ENCODE data around the gene CIZ1.

Gene CIZ1

GRCh38 chr9:128167209-128167608, 24.2 kb downstream of the CIZ1 start:
- Histone ChIP-seq H3K4me3 (ENCODE audit: control insufficient read depth in 1 of 7, extremely low read depth in 1 of 7, insufficient read depth in 4 of 7, low read depth in 2 of 7, low read length in 6 of 7) (no peak overlapping the region), H3K9me3 (ENCODE audit: control extremely low read depth in 1 of 5, control insufficient read depth in 4 of 5, insufficient read depth in 2 of 5, low read depth in 1 of 5, low read length in 4 of 5) (no peaks in the 10 kb centered on the region), H3K27me3 (replicated peaks in 2 of 5; ENCODE audit: control insufficient read depth in 4 of 5, insufficient read depth in 5 of 5, low read length in 4 of 5) (no peaks in the 10 kb centered on the region), H3K27ac (ENCODE audit: insufficient read depth in 1 of 2, low read depth in 1 of 2, low read length in 2 of 2, poor library complexity in 1 of 2, severe bottlenecking in 2 of 2) (no peak overlapping the region), H3K4me1 (ENCODE audit: control extremely low read depth in 1 of 4, control insufficient read depth in 4 of 4, insufficient read depth in 4 of 4, low read length in 3 of 4) (no peaks in the 10 kb centered on the region), H3K36me3 (ENCODE audit: control insufficient read depth in 4 of 4, insufficient read depth in 4 of 4, low read length in 3 of 4) (peaks cover 14 to 76% (median 55%) of the 10 kb centered on the region in 4 experiments)
- ChIA-PET POLR2A (no interaction called here), CTCF (no interaction called here)
- no peak for DNase-seq
- 100% methylated on average over 3 of the region's 4 CpGs for WGBS (ENCODE audit: insufficient coverage)

GRCh38 chr9:128166169-128166568, 25.2 kb downstream of the CIZ1 start:
- no peaks in the 10 kb centered on the region for H3K9me3 ChIP-seq (ENCODE audit: control extremely low read depth in 1 of 5, control insufficient read depth in 4 of 5, insufficient read depth in 2 of 5, low read depth in 1 of 5, low read length in 4 of 5)
- 98% methylated on average over 13 of the region's 18 CpGs for WGBS (ENCODE audit: insufficient coverage)
- peaks cover 2 to 3% (median 3%) of the 10 kb centered on the region in 4 experiments for H3K4me1 ChIP-seq (ENCODE audit: control extremely low read depth in 1 of 4, control insufficient read depth in 4 of 4, insufficient read depth in 4 of 4, low read length in 3 of 4)
- H3K27me3 ChIP-seq (replicated peaks in 2 of 5; ENCODE audit: control insufficient read depth in 4 of 5, insufficient read depth in 5 of 5, low read length in 4 of 5), result no peaks in the 10 kb centered on the region
- no peak for DNase-seq
- H3K4me3 ChIP-seq (ENCODE audit: control insufficient read depth in 1 of 7, extremely low read depth in 1 of 7, insufficient read depth in 4 of 7, low read depth in 2 of 7, low read length in 6 of 7), result no peak overlapping the region
- H3K36me3 ChIP-seq (ENCODE audit: control insufficient read depth in 4 of 4, insufficient read depth in 4 of 4, low read length in 3 of 4), result peaks cover 14 to 79% (median 59%) of the 10 kb centered on the region in 4 experiments
- no peak overlapping the region for H3K27ac ChIP-seq (ENCODE audit: insufficient read depth in 1 of 2, low read depth in 1 of 2, low read length in 2 of 2, poor library complexity in 1 of 2, severe bottlenecking in 2 of 2)
- CTCF ChIA-PET, result interaction anchor here (1.1 kb wide), 1 partner anchor 18 kb away, joined by 4 read pairs; no protein-coding TSS in a partner anchor
- POLR2A ChIA-PET, result no interaction called here

GRCh38 chr9:128164307-128164885, 27.0 kb downstream of the CIZ1 start:
- no peak overlapping the region for H3K4me3 ChIP-seq (ENCODE audit: control insufficient read depth in 1 of 7, extremely low read depth in 1 of 7, insufficient read depth in 4 of 7, low read depth in 2 of 7, low read length in 6 of 7)
- peaks cover 14 to 66% (median 50%) of the 10 kb centered on the region in 4 experiments for H3K36me3 ChIP-seq (ENCODE audit: control insufficient read depth in 4 of 4, insufficient read depth in 4 of 4, low read length in 3 of 4)
- ChIA-PET POLR2A (no interaction called here), CTCF (interaction anchor here (1.0 kb wide), 1 partner anchor 17 kb away, joined by 4 read pairs; no protein-coding TSS in a partner anchor)
- H3K4me1 ChIP-seq (ENCODE audit: control extremely low read depth in 1 of 4, control insufficient read depth in 4 of 4, insufficient read depth in 4 of 4, low read length in 3 of 4), result peaks cover 6 to 17% (median 16%) of the 10 kb centered on the region in 4 experiments
- no peak for DNase-seq
- no peaks in the 10 kb centered on the region for H3K9me3 ChIP-seq (ENCODE audit: control extremely low read depth in 1 of 5, control insufficient read depth in 4 of 5, insufficient read depth in 2 of 5, low read depth in 1 of 5, low read length in 4 of 5)
- 88% methylated on average over 6 of the region's 14 CpGs for WGBS (ENCODE audit: insufficient coverage)
- no peak overlapping the region for H3K27ac ChIP-seq (ENCODE audit: insufficient read depth in 1 of 2, low read depth in 1 of 2, low read length in 2 of 2, poor library complexity in 1 of 2, severe bottlenecking in 2 of 2)
- no peaks in the 10 kb centered on the region for H3K27me3 ChIP-seq (replicated peaks in 2 of 5; ENCODE audit: control insufficient read depth in 4 of 5, insufficient read depth in 5 of 5, low read length in 4 of 5)

GRCh38 chr9:128163523-128164306, 27.7 kb downstream of the CIZ1 start:
- H3K9me3 ChIP-seq (ENCODE audit: control extremely low read depth in 1 of 5, control insufficient read depth in 4 of 5, insufficient read depth in 2 of 5, low read depth in 1 of 5, low read length in 4 of 5), result no peaks in the 10 kb centered on the region
- no peak for DNase-seq
- WGBS (ENCODE audit: insufficient coverage), result 99% methylated on average over 9 of the region's 10 CpGs
- peaks cover 12 to 60% (median 46%) of the 10 kb centered on the region in 4 experiments for H3K36me3 ChIP-seq (ENCODE audit: control insufficient read depth in 4 of 4, insufficient read depth in 4 of 4, low read length in 3 of 4)
- peaks cover 6 to 19% (median 19%) of the 10 kb centered on the region in 4 experiments for H3K4me1 ChIP-seq (ENCODE audit: control extremely low read depth in 1 of 4, control insufficient read depth in 4 of 4, insufficient read depth in 4 of 4, low read length in 3 of 4)
- ChIA-PET CTCF (interaction anchor here (1.0 kb wide), 1 partner anchor 18 kb away, joined by 4 read pairs; no protein-coding TSS in a partner anchor), POLR2A (interaction anchor here (0.6 kb wide), 1 partner anchor 1550 kb away, joined by 3 read pairs; no protein-coding TSS in a partner anchor)
- H3K4me3 ChIP-seq (ENCODE audit: control insufficient read depth in 1 of 7, extremely low read depth in 1 of 7, insufficient read depth in 4 of 7, low read depth in 2 of 7, low read length in 6 of 7), result no peak overlapping the region
- no peak overlapping the region for H3K27ac ChIP-seq (ENCODE audit: insufficient read depth in 1 of 2, low read depth in 1 of 2, low read length in 2 of 2, poor library complexity in 1 of 2, severe bottlenecking in 2 of 2)
- H3K27me3 ChIP-seq (replicated peaks in 2 of 5; ENCODE audit: control insufficient read depth in 4 of 5, insufficient read depth in 5 of 5, low read length in 4 of 5), result no peaks in the 10 kb centered on the region

- WGBS (ENCODE audit: insufficient coverage), result 97% methylated on average over 6 of the region's 6 CpGs
- POLR2A ChIA-PET, result interaction anchor here (0.6 kb wide), 1 partner anchor 1551 kb away, joined by 3 read pairs; no protein-coding TSS in a partner anchor
- Histone ChIP-seq H3K4me1 (ENCODE audit: control extremely low read depth in 1 of 4, control insufficient read depth in 4 of 4, insufficient read depth in 4 of 4, low read length in 3 of 4) (peaks cover 6 to 19% (median 19%) of the 10 kb centered on the region in 4 experiments), H3K4me3 (ENCODE audit: control insufficient read depth in 1 of 7, extremely low read depth in 1 of 7, insufficient read depth in 4 of 7, low read depth in 2 of 7, low read length in 6 of 7) (no peak overlapping the region), H3K36me3 (ENCODE audit: control insufficient read depth in 4 of 4, insufficient read depth in 4 of 4, low read length in 3 of 4) (peaks cover 9 to 55% (median 44%) of the 10 kb centered on the region in 4 experiments), H3K27me3 (replicated peaks in 2 of 5; ENCODE audit: control insufficient read depth in 4 of 5, insufficient read depth in 5 of 5, low read length in 4 of 5) (no peaks in the 10 kb centered on the region), H3K9me3 (ENCODE audit: control extremely low read depth in 1 of 5, control insufficient read depth in 4 of 5, insufficient read depth in 2 of 5, low read depth in 1 of 5, low read length in 4 of 5) (no peaks in the 10 kb centered on the region), H3K27ac (ENCODE audit: insufficient read depth in 1 of 2, low read depth in 1 of 2, low read length in 2 of 2, poor library complexity in 1 of 2, severe bottlenecking in 2 of 2) (no peak overlapping the region)
- CTCF ChIA-PET, result interaction anchor here (1.5 kb wide), 1 partner anchor 24 kb away, joined by 5 read pairs; no protein-coding TSS in a partner anchor
- no peak for DNase-seq
Measured at GRCh38 chr9:128163027-128163515, 28.3 kb downstream of the CIZ1 start.

GRCh38 chr9:128162215-128163026, 29.0 kb downstream of the CIZ1 start:
- Histone ChIP-seq H3K27ac (ENCODE audit: insufficient read depth in 1 of 2, low read depth in 1 of 2, low read length in 2 of 2, poor library complexity in 1 of 2, severe bottlenecking in 2 of 2) (no peak overlapping the region), H3K27me3 (replicated peaks in 2 of 5; ENCODE audit: control insufficient read depth in 4 of 5, insufficient read depth in 5 of 5, low read length in 4 of 5) (no peaks in the 10 kb centered on the region), H3K9me3 (ENCODE audit: control extremely low read depth in 1 of 5, control insufficient read depth in 4 of 5, insufficient read depth in 2 of 5, low read depth in 1 of 5, low read length in 4 of 5) (no peaks in the 10 kb centered on the region), H3K4me3 (ENCODE audit: control insufficient read depth in 1 of 7, extremely low read depth in 1 of 7, insufficient read depth in 4 of 7, low read depth in 2 of 7, low read length in 6 of 7) (no peak overlapping the region), H3K4me1 (ENCODE audit: control extremely low read depth in 1 of 4, control insufficient read depth in 4 of 4, insufficient read depth in 4 of 4, low read length in 3 of 4) (peaks cover 6 to 19% (median 19%) of the 10 kb centered on the region in 4 experiments), H3K36me3 (ENCODE audit: control insufficient read depth in 4 of 4, insufficient read depth in 4 of 4, low read length in 3 of 4) (peaks cover 9 to 48% (median 38%) of the 10 kb centered on the region in 4 experiments)
- DNase-seq, result no peak
- 96% methylated on average over 10 of the region's 10 CpGs for WGBS (ENCODE audit: insufficient coverage)
- CTCF ChIA-PET, result interaction anchor here (1.5 to 1.9 kb wide), 2 partner anchors 25 to 28 kb away, joined by 5 read pairs; partner anchors contain the start of gene CIZ1
- POLR2A ChIA-PET, result no interaction called here
